IPS-20b (cell line): ENCODE results near the gene CAD.
"Not testable (repeated sequence)": the region's sequence is repeated elsewhere in the genome, so short reads cannot be mapped to it uniquely, and the experiment has no call there.

Source experiments
- H3K27ac ChIP-seq: one replicate; pipeline ENCODE4 v1.5.1; 2013; ENCODE audit warnings: low read length
- H3K27me3 ChIP-seq: 2 replicates; pipeline ENCODE4 v1.6.1; 2013; ENCODE audit warnings: mild to moderate bottlenecking, low read length, inconsistent platforms; ENCODE audit not compliant: insufficient read depth
- H3K36me3 ChIP-seq: 2 replicates; pipeline ENCODE4 v1.6.1; 2013; ENCODE audit warnings: low read depth, mild to moderate bottlenecking, inconsistent platforms, low read length, moderate library complexity; ENCODE audit not compliant: insufficient read depth
- H3K4me1 ChIP-seq: 2 replicates; pipeline ENCODE4 v1.6.1; 2013; ENCODE audit warnings: mild to moderate bottlenecking, control low read depth, inconsistent platforms, low read length, moderate library complexity; ENCODE audit not compliant: insufficient read depth
- H3K4me3 ChIP-seq: 2 replicates; pipeline ENCODE4 v1.5.1; 2013; ENCODE audit warnings: mild to moderate bottlenecking, low read length, inconsistent platforms
- H3K9ac ChIP-seq: 2 replicates; pipeline ENCODE4 v1.6.1; 2013; ENCODE audit warnings: low read depth, mild to moderate bottlenecking, inconsistent platforms, low read length, moderate library complexity
- H3K9me3 ChIP-seq: 2 replicates; pipeline ENCODE4 v1.6.1; 2013; ENCODE audit warnings: mild to moderate bottlenecking, low read depth, low read length, inconsistent platforms; ENCODE audit not compliant: insufficient read depth

The CAD gene

DNA sequence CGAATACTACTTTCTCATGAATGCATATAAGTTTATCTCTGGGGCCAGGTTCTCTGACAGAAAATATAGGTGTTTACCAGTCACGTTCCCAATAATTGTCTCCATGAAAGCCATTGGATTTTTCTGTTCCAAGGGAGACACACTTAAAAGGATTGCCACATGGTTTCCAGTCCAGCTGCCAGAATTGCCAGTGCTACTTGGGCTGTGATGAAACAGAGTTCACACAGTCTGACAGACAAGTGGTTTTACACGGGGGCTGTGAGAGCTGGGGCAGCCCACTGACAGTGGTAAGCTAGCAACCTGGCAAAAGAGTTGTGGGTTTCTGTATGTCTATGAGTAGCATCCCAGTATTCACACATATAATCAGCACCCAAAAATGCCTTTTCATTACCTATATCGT, 33.1 kb upstream of the CAD start:
- Histone ChIP-seq H3K4me1 (no peaks in the 10 kb centered on the region), H3K27ac (no peak overlapping the region), H3K9me3 (no peaks in the 10 kb centered on the region), H3K36me3 (no peaks in the 10 kb centered on the region), H3K4me3 (no peak overlapping the region), H3K27me3 (no peaks in the 10 kb centered on the region), H3K9ac (no peak overlapping the region)

- Histone ChIP-seq H3K36me3 (no peaks in the 10 kb centered on the region), H3K27me3 (no peaks in the 10 kb centered on the region), H3K9me3 (no peaks in the 10 kb centered on the region), H3K9ac (no peak overlapping the region), H3K4me1 (no peaks in the 10 kb centered on the region), H3K27ac (no peak overlapping the region), H3K4me3 (no peak overlapping the region)
Measured at GRCh38 chr2:27185331-27186026, 31.7 kb upstream of the CAD start.

DNA sequence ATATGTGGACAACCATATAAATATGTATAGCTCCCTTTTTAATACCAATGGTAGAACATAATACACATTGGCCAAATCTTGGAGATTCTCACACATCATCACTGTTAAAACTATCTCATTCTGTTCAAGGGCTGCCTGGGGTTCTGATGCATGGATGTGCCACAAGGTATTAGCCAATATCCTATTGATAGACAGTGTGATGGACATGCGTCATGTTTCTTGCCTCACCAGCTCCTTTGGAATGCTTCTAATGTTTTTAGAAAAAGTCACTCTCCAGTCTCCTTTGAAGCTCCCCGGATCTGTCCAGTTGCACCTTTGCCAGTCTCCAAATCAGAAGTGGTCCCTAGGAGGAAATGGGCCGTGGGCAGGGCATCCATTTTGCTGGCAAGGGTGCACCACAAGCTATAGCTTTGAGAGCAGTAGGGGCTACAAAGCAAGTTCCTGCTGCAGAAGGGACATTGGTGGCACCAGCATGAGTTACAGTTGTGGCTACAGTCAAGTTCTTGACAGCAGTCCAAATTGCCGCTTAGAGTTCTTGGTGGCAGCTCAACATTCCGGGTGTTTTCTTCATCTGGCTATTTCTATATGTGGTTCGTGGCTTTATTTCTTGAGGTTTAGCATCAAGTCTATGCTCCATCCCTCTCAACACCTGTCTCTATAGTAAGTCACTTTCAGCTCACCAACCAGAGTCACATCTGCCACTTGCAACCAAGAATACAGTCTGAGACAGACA, 30.4 kb upstream of the CAD start:
- Histone ChIP-seq H3K27me3 (no peaks in the 10 kb centered on the region), H3K27ac (no peak overlapping the region), H3K9me3 (no peaks in the 10 kb centered on the region), H3K4me3 (no peak overlapping the region), H3K36me3 (no peaks in the 10 kb centered on the region), H3K4me1 (no peaks in the 10 kb centered on the region), H3K9ac (no peak overlapping the region)

DNA sequence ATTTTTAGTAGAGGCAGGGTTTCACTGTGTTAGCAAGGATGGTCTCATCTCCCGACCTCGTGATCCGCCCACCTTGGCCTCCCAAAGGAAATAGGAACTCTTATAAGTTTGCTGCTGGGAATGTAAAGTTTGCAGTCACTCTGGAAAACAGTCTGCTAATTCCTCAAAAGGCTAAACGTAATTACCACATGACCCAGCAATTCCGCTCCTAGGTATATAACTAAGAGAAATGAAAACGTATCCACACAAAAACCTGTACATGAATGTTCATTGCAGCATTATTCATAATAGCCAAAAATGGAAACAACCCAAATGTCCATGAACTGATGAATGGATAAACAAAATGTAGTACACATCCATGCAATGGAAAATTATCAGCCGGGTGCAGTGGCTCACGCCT, 27.2 kb upstream of the CAD start:
- H3K9ac ChIP-seq: no peak overlapping the region

GRCh38 chr2:27191070-27191829, 25.9 kb upstream of the CAD start:
- H3K27ac ChIP-seq: no peak overlapping the region
- H3K9me3 ChIP-seq: no peaks in the 10 kb centered on the region
- H3K36me3 ChIP-seq: no peaks in the 10 kb centered on the region
- no peaks in the 10 kb centered on the region for H3K4me1 ChIP-seq
- no peak overlapping the region for H3K4me3 ChIP-seq
- no peak overlapping the region for H3K9ac ChIP-seq
- no peaks in the 10 kb centered on the region for H3K27me3 ChIP-seq

More for the DNA sequence above, 27.2 kb upstream of the CAD start:
- H3K36me3 ChIP-seq: no peaks in the 10 kb centered on the region
- no peak overlapping the region for H3K4me3 ChIP-seq
- no peaks in the 10 kb centered on the region for H3K27me3 ChIP-seq
- H3K4me1 ChIP-seq: no peaks in the 10 kb centered on the region
- no peaks in the 10 kb centered on the region for H3K9me3 ChIP-seq
- H3K27ac ChIP-seq: no peak overlapping the region

- no peak overlapping the region for H3K9ac ChIP-seq
- H3K27ac ChIP-seq: no peak overlapping the region
- peaks cover 8% of the 10 kb centered on the region for H3K36me3 ChIP-seq
- no peak overlapping the region for H3K4me3 ChIP-seq
- H3K9me3 ChIP-seq: no peaks in the 10 kb centered on the region
- H3K4me1 ChIP-seq: no peaks in the 10 kb centered on the region
- no peaks in the 10 kb centered on the region for H3K27me3 ChIP-seq
Measured at GRCh38 chr2:27194538-27195354, 22.4 kb upstream of the CAD start.

- not testable (repeated sequence) for H3K27me3 ChIP-seq, H3K4me3 ChIP-seq, H3K9me3 ChIP-seq, H3K9ac ChIP-seq, H3K4me1 ChIP-seq, H3K27ac ChIP-seq
- H3K36me3 ChIP-seq: peaks cover 17% of the 10 kb centered on the region
Measured at GRCh38 chr2:27195799-27196198, 21.4 kb upstream of the CAD start.

DNA sequence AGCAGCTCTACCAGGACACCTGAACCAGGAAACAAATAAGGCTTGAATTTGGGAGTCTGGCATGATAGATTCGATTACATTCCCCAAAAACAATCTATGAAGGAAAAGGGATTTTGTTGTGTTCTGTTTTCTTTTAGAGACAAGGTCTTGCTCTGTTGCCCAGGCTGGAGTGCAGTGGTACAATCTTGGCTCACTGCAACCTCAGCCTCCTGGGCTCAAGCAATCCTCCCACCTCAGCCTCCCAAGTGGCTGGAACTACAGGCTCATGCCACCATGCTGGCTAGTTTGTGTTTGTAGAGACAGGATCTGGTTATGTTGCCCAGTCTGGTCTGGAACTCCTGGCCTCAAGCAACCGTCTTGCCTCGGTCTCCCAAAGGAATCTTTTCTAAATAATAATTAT, 19.1 kb upstream of the CAD start:
- not testable (repeated sequence) for H3K27me3 ChIP-seq, H3K4me3 ChIP-seq, H3K9me3 ChIP-seq, H3K9ac ChIP-seq, H3K27ac ChIP-seq, H3K4me1 ChIP-seq
- H3K36me3 ChIP-seq: peaks cover 36% of the 10 kb centered on the region

- no peak overlapping the region for H3K27ac ChIP-seq
- H3K4me1 ChIP-seq: no peaks in the 10 kb centered on the region
- no peak overlapping the region for H3K9ac ChIP-seq
- H3K27me3 ChIP-seq: no peaks in the 10 kb centered on the region
- no peaks in the 10 kb centered on the region for H3K9me3 ChIP-seq
- peaks cover 42% of the 10 kb centered on the region for H3K36me3 ChIP-seq
- H3K4me3 ChIP-seq: no peak overlapping the region
Measured at GRCh38 chr2:27198627-27199026, 18.5 kb upstream of the CAD start.

- Histone ChIP-seq H3K27ac (no peak overlapping the region), H3K36me3 (peaks cover 48% of the 10 kb centered on the region)
Measured at GRCh38 chr2:27199241-27199640, 17.9 kb upstream of the CAD start.

GRCh38 chr2:27201675-27202074, 15.5 kb upstream of the CAD start:
- Histone ChIP-seq H3K27ac (no peak overlapping the region), H3K36me3 (peaks cover 72% of the 10 kb centered on the region), H3K4me1 (no peaks in the 10 kb centered on the region), H3K4me3 (no peak overlapping the region), H3K27me3 (no peaks in the 10 kb centered on the region), H3K9ac (no peak overlapping the region), H3K9me3 (no peaks in the 10 kb centered on the region)

More at GRCh38 chr2:27199241-27199640, 17.9 kb upstream of the CAD start:
- Histone ChIP-seq H3K27me3 (no peaks in the 10 kb centered on the region), H3K4me1 (no peaks in the 10 kb centered on the region), H3K9me3 (no peaks in the 10 kb centered on the region), H3K4me3 (no peak overlapping the region), H3K9ac (no peak overlapping the region)
